Central memory CD8-positive, alpha-beta T cell (primary cell): ENCODE results near the gene ZNF618.

ENCODE experiments used
- ATAC-seq: fragments of 150-1000 bp; cut with Tn5 transposase; replicated peaks from 2 replicates; pipeline ENCODE4 v1.10.0; 2022; ENCODE audit warnings: mild to moderate bottlenecking, moderate FRiP score, moderate number of reproducible peaks; ENCODE audit not compliant: poor library complexity, severe bottlenecking; ENCODE audit errors: extremely low read depth
- DNase-seq, 2 donors: peaks; one replicate each; pipeline ENCODE4 v3.0.0; 2021; ENCODE audit warnings: low spot score in 2 of 2
- H3K27ac Mint-ChIP-seq: one replicate; pipeline ENCODE4 v1.8.0; 2022; ENCODE audit warnings: low read depth, mild to moderate bottlenecking, moderate library complexity, mixed read lengths
- H3K27me3 Mint-ChIP-seq: one replicate; pipeline ENCODE4 v1.8.0; 2022; ENCODE audit warnings: mixed read lengths
- H3K36me3 Mint-ChIP-seq: one replicate; pipeline ENCODE4 v1.8.0; 2022; ENCODE audit warnings: mild to moderate bottlenecking, moderate library complexity, mixed read lengths; ENCODE audit not compliant: insufficient read depth
- H3K4me1 Mint-ChIP-seq: one replicate; pipeline ENCODE4 v1.8.0; 2022; ENCODE audit warnings: mixed read lengths
- H3K4me3 Mint-ChIP-seq: one replicate; pipeline ENCODE4 v1.8.0; 2022; ENCODE audit warnings: mild to moderate bottlenecking, moderate library complexity, mixed read lengths
- H3K9me3 Mint-ChIP-seq: one replicate; pipeline ENCODE4 v1.8.0; 2022; ENCODE audit warnings: mixed read lengths

The ZNF618 gene, protein sequence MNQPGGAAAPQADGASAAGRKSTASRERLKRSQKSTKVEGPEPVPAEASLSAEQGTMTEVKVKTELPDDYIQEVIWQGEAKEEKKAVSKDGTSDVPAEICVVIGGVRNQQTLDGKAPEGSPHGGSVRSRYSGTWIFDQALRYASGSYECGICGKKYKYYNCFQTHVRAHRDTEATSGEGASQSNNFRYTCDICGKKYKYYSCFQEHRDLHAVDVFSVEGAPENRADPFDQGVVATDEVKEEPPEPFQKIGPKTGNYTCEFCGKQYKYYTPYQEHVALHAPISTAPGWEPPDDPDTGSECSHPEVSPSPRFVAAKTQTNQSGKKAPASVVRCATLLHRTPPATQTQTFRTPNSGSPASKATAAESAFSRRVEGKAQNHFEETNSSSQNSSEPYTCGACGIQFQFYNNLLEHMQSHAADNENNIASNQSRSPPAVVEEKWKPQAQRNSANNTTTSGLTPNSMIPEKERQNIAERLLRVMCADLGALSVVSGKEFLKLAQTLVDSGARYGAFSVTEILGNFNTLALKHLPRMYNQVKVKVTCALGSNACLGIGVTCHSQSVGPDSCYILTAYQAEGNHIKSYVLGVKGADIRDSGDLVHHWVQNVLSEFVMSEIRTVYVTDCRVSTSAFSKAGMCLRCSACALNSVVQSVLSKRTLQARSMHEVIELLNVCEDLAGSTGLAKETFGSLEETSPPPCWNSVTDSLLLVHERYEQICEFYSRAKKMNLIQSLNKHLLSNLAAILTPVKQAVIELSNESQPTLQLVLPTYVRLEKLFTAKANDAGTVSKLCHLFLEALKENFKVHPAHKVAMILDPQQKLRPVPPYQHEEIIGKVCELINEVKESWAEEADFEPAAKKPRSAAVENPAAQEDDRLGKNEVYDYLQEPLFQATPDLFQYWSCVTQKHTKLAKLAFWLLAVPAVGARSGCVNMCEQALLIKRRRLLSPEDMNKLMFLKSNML

DNA sequence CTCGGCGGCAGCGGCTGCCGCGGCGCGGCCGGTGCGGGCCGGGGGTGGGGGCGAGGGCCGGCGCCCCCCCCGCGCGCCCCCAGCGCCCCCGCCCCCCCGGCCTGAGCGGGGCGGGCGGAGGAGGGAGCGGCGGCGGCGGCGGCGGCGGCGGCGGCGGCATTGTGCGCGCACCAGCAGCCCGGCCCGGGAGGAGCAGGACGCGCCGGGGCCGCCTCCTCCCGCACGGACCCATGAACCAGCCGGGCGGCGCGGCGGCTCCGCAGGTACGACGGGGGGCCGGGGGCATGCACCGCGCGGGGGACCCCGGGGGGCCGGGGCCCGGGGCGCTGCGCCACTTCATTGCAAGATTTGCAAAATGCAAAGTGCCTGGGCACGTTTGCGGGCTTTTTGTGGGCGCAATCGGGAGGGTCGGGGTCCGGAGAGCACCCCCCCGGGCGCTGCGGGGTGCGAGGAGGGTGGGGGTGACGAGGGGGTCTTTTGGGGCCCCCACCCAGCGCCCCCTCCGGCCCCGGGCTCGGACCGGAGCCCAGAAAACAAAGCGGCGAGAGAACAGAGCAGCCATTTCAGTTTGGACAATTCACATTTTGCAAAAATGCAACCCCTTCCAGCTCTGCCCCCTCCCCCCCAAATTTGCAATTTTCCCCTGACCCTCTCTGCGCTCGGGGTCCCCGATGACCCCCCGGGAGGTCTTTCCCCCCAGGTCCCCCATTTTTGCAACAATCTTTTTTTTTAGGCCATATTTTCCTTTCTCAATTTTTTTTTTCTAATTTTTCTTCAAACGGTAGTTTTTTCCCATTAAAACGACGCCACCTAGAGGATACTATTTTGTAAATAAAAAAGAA is at the start of gene ZNF618:
ZNF618 (plus strand) TSS at position 159 of the 842 bp plus-strand sequence; CDS start at position 231, 72 bp downstream.
- peaks cover 4% of the 10 kb centered on the region for H3K36me3 Mint-ChIP-seq
- H3K9me3 Mint-ChIP-seq = no peaks in the 10 kb centered on the region
- peaks cover 36% of the 10 kb centered on the region for H3K27me3 Mint-ChIP-seq
- peak within 1 kb of the TSS; percentile 93 for H3K4me3 Mint-ChIP-seq
- DNase-seq = no peak
- peaks cover 7% of the 10 kb centered on the region for H3K4me1 Mint-ChIP-seq
- H3K27ac Mint-ChIP-seq = peak within 1 kb of the TSS; percentile 60
- ATAC-seq = peak; percentile 60

- ATAC-seq (no peak), DNase-seq (no peak)
- Mint-ChIP-seq H3K36me3 (no peaks in the 10 kb centered on the region), H3K9me3 (peaks cover 10% of the 10 kb centered on the region), H3K4me3 (no peak overlapping the region), H3K27me3 (peaks cover 29% of the 10 kb centered on the region), H3K27ac (no peak overlapping the region), H3K4me1 (peaks cover 7% of the 10 kb centered on the region)
Measured at GRCh38 chr9:113828221-113828620, 47.9 kb upstream of the ZNF618 start.

DNA sequence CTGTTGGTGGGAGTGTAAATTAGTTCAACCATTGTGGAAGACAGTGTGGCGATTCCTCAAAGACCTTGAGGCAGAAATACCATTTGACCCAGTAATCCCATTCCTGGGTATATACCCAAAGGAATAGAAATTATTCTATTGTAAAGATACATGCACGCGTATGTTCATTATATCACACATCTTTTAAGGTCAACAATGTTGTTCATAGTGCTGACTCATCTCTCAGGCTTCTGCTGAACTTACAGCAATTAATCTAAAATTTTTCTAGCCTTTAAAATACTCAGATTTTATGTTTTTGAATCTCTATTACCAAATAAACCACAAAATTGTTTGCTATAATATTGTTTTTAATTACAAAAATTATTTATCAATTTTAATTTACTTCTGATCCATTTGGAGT is 38.8 kb upstream of the ZNF618 start:
- H3K27me3 Mint-ChIP-seq = peaks cover 38% of the 10 kb centered on the region
- no peaks in the 10 kb centered on the region for H3K36me3 Mint-ChIP-seq
- H3K4me1 Mint-ChIP-seq = no peaks in the 10 kb centered on the region
- DNase-seq = no peak
- ATAC-seq = no peak
- H3K9me3 Mint-ChIP-seq = peaks cover 5% of the 10 kb centered on the region
- H3K27ac Mint-ChIP-seq = no peak overlapping the region
- no peak overlapping the region for H3K4me3 Mint-ChIP-seq

- no peaks in the 10 kb centered on the region for H3K36me3 Mint-ChIP-seq
- ATAC-seq (no peak), DNase-seq (no peak)
- H3K9me3 Mint-ChIP-seq = peaks cover under 1% of the 10 kb centered on the region
- H3K27ac Mint-ChIP-seq = no peak overlapping the region
- no peaks in the 10 kb centered on the region for H3K4me1 Mint-ChIP-seq
- peaks cover 38% of the 10 kb centered on the region for H3K27me3 Mint-ChIP-seq
- H3K4me3 Mint-ChIP-seq = no peak overlapping the region
Measured at GRCh38 chr9:113842086-113842485, 34.0 kb upstream of the ZNF618 start.

DNA sequence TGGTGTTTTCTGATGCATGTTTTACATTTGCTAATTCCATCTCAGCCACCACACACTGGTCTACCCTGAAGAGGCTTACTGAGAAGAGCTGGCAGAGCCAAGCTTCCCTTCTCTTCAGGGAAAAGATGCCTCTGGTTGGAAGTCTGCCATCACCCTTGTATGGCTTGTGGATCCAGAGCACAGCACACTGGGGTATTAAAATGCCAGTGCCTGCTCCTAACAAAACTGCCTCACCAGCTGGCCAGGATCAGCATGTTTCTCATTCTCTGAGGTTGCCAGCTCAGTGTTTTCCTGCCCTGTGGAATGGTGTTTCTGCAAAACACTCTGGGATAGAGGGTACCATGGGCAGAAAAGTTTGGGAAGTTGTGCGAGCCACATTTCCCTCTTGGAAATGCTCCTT is 31.6 kb upstream of the ZNF618 start:
- DNase-seq = no peak
- Mint-ChIP-seq H3K4me3 (no peak overlapping the region), H3K4me1 (no peaks in the 10 kb centered on the region), H3K27me3 (peaks cover 35% of the 10 kb centered on the region), H3K27ac (no peak overlapping the region), H3K9me3 (no peaks in the 10 kb centered on the region), H3K36me3 (no peaks in the 10 kb centered on the region)
- ATAC-seq = no peak

GRCh38 chr9:113851359-113851758 is 24.8 kb upstream of the ZNF618 start:
- no peaks in the 10 kb centered on the region for H3K4me1 Mint-ChIP-seq
- no peaks in the 10 kb centered on the region for H3K36me3 Mint-ChIP-seq
- no peak overlapping the region for H3K4me3 Mint-ChIP-seq
- DNase-seq (no peak), ATAC-seq (no peak)
- peaks cover 8% of the 10 kb centered on the region for H3K9me3 Mint-ChIP-seq
- H3K27ac Mint-ChIP-seq = no peak overlapping the region
- peaks cover 50% of the 10 kb centered on the region for H3K27me3 Mint-ChIP-seq

DNA sequence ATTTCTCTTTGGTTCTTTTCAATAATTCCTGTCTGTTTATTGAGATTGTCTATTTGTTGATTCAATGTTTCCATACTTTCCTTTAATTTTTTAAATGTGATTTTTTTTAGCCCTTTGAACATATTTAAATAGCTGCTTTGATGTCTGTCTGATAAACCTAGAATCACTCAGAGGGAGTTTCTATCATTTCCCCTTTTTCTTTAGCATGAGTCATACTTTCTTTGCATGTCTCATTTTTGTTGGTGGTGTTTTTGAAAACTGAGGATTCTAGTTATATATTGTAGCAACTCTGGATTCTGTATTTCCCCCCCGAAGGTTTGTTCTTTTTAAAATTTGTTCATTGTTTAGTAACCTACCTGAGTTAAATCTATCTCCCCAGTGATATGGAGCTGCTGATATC is 24.2 kb upstream of the ZNF618 start:
- Mint-ChIP-seq H3K27me3 (peaks cover 54% of the 10 kb centered on the region), H3K4me3 (no peak overlapping the region), H3K9me3 (peaks cover 8% of the 10 kb centered on the region), H3K36me3 (no peaks in the 10 kb centered on the region), H3K27ac (no peak overlapping the region), H3K4me1 (no peaks in the 10 kb centered on the region)
- ATAC-seq (no peak), DNase-seq (no peak)

DNA sequence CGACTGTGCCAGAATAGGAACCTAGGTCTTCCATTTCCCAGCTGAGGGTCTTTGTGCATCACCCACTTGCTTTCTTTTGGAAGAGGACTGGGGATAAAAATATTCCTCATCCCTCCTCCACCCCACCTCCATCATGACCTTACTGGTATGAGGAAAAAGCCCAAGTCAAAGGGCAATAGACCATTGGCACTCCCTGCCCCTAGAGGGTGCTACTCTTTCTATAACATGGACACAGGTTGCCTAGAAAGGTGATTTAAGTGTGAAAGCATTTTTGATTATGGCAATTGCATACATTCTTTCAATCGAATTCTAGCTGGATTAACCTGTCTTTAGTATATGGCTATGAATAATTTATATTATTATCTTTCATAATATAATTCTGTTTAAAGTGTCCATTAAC is 22.8 kb upstream of the ZNF618 start:
- H3K9me3 Mint-ChIP-seq = peaks cover 8% of the 10 kb centered on the region
- H3K4me3 Mint-ChIP-seq = no peak overlapping the region
- DNase-seq = no peak
- no peaks in the 10 kb centered on the region for H3K4me1 Mint-ChIP-seq
- ATAC-seq = no peak
- no peak overlapping the region for H3K27ac Mint-ChIP-seq
- H3K27me3 Mint-ChIP-seq = peaks cover 62% of the 10 kb centered on the region
- no peaks in the 10 kb centered on the region for H3K36me3 Mint-ChIP-seq

GRCh38 chr9:113854310-113854709 is 21.8 kb upstream of the ZNF618 start:
- H3K36me3 Mint-ChIP-seq = no peaks in the 10 kb centered on the region
- no peaks in the 10 kb centered on the region for H3K4me1 Mint-ChIP-seq
- ATAC-seq = no peak
- DNase-seq = no peak
- H3K27ac Mint-ChIP-seq = no peak overlapping the region
- peaks cover 64% of the 10 kb centered on the region for H3K27me3 Mint-ChIP-seq
- H3K4me3 Mint-ChIP-seq = no peak overlapping the region
- H3K9me3 Mint-ChIP-seq = peaks cover 8% of the 10 kb centered on the region

- Mint-ChIP-seq H3K4me1 (no peaks in the 10 kb centered on the region), H3K9me3 (no peaks in the 10 kb centered on the region), H3K36me3 (no peaks in the 10 kb centered on the region), H3K27ac (no peak overlapping the region), H3K4me3 (no peak overlapping the region), H3K27me3 (peaks cover 69% of the 10 kb centered on the region)
- DNase-seq (no peak), ATAC-seq (no peak)
Measured at GRCh38 chr9:113857875-113858274, 18.2 kb upstream of the ZNF618 start.

DNA sequence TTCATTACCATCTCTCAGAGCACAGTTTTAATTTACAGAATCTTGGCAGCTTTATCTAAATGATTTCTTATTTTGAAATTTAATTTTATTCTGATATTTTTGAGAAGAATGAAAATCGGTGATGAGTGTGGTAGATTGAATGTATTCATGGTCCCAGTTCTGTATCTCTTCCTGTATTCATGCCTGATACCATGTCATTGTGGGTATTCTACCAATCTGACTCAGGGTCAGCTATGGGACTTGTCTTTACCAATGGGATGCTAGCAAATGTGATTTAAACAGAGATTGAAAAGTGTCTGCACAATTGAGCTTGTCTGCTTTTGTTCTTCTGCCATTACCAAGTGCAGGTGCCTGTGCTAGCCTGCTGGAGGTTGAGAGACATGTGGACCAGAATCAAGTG is 17.8 kb upstream of the ZNF618 start:
- Mint-ChIP-seq H3K27me3 (peaks cover 71% of the 10 kb centered on the region), H3K4me3 (no peak overlapping the region), H3K4me1 (no peaks in the 10 kb centered on the region), H3K9me3 (no peaks in the 10 kb centered on the region), H3K27ac (no peak overlapping the region), H3K36me3 (no peaks in the 10 kb centered on the region)
- ATAC-seq (no peak), DNase-seq (no peak)

DNA sequence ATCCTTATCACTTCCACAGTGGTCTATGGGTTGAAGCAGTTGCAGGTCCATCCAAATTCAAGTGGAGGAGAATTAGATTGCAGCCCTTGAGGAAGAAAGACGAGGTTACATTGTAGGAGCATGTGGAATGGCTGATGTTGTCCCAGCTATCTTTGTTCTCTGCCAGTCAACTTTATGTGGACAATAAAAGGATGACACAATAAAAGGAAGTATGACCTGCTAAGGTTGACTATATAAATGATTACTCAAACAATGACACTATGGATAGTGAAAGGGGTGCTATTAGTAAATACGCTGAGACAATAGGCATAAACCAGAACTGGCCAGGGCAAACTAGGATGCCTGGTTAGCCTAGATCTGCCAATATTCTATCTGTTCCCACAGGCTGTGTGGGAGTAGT is 12.8 kb upstream of the ZNF618 start:
- ATAC-seq = no peak
- no peak for DNase-seq
- no peak overlapping the region for H3K4me3 Mint-ChIP-seq
- peaks cover 56% of the 10 kb centered on the region for H3K27me3 Mint-ChIP-seq
- no peaks in the 10 kb centered on the region for H3K36me3 Mint-ChIP-seq
- H3K27ac Mint-ChIP-seq = no peak overlapping the region
- H3K4me1 Mint-ChIP-seq = no peaks in the 10 kb centered on the region
- H3K9me3 Mint-ChIP-seq = no peaks in the 10 kb centered on the region
